Activated CD4-positive, alpha-beta T cell treated with anti-CD3 and anti-CD28 coated beads for 24 hours (primary cell): ENCODE results near the gene ACAA2.
"Not testable (repeated sequence)": the region's sequence is repeated elsewhere in the genome, so short reads cannot be mapped to it uniquely, and the experiment has no call there.

ENCODE experiments used
- DNase-seq, 2 donors: peaks; one replicate each; pipeline ENCODE4 v3.0.0-alpha.2; 2020; ENCODE audit warnings: low read depth in 2 of 2

ACAA2 gene

GRCh38 chr18:49845629-49846360 is 32.5 kb upstream of the ACAA2 start:
- no peak for DNase-seq

- DNase-seq = no peak
Measured at GRCh38 chr18:49844903-49845302, 31.6 kb upstream of the ACAA2 start.

- no peak for DNase-seq
Measured at GRCh38 chr18:49843778-49844625, 30.7 kb upstream of the ACAA2 start.

- DNase-seq = no peak
Measured at GRCh38 chr18:49843131-49843530, 29.8 kb upstream of the ACAA2 start.

GRCh38 chr18:49842656-49843055 is 29.3 kb upstream of the ACAA2 start:
- no peak for DNase-seq

DNA sequence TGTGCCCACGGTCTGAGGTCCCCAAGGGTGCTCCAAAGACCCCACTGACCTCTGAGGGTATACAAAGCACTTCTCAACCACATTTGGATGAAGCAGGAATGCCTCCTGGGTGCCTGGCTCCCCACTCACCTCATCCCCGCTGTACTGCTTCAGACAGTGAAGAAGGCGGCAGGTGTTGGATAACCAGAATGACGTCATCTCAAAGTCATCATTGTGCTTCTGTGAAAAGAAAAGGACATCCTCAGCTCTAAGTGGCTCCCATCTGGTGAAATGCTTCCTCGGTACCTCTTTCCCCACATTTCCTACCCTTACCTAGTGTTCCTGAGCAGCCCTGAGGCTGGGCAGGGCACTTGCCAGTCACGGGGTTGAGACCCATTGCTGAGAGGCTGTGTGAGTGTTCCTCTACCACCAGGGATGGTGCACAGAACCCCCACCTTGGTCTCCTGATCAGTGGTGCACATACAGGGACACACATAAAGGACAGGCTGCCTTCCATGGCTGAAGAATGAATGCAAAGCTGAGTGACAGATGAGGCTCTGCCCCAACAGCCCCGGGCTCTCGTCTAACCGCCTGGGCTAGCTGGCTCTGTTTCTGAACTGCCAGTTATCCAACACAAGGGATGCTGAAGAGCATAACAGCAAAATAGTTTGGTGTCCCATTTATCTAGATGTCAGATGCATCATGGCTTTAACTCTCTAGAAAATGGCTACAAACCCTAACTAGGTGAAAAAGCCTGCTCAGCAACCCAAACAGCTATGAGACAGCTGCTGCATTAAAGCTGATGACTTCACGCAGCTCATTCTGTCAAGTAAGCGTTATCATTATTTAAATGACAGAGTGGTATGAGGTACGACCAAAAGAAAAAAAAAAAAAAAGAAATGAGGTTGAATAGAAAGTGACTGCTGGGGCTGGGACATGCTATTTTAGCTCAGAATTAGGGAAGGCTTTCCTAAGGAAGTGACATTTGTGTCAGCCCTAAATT is 28.2 kb upstream of the ACAA2 start:
- no peak for DNase-seq

GRCh38 chr18:49839012-49839411 is 25.7 kb upstream of the ACAA2 start:
- no peak for DNase-seq

- no peak for DNase-seq
Measured at GRCh38 chr18:49838381-49838780, 25.0 kb upstream of the ACAA2 start.

DNA sequence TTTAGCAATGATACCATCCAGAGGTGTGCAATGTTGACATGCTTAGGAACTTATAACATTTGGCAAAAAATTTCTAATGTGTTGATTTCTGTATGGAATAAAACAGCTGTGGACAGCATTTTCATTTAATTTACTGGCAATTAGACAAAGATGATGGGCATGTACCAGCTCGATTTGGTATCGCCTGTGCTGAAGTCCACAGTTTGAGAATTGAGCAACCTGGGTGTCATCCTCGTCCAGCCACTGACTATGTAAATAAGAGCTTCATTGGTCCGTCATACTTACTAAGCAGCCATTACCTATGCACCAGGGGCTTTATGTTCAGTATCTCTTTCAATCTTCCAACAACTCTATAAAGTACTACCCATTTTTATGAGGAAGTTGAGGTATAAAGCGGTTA is 24.6 kb upstream of the ACAA2 start:
- DNase-seq = no peak

DNA sequence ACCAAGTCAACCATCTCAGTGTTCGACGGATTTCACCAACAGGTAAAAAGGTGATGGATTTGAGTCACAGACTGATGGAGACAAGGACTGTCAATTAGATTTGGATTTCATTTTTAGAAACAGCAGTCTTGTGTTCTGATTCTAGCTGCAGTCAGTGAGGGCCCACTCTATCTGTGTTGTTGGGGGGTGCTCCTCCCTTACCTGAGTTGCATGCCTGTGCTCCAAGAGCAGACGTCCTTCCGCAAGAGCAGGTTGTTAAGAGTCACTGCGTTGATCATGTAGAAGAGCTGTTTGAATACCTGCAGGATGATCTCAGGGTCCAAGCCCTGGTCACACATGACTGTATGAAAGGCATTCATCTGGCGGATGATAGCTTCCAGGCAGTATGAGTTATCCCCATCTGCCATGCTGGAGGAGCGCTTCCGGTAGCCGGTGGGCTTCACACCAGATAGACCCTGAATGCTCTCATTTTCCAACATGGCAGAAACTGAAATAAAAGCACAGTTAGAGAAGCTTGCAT is 24.0 kb upstream of the ACAA2 start:
- DNase-seq = not testable (repeated sequence)

DNA sequence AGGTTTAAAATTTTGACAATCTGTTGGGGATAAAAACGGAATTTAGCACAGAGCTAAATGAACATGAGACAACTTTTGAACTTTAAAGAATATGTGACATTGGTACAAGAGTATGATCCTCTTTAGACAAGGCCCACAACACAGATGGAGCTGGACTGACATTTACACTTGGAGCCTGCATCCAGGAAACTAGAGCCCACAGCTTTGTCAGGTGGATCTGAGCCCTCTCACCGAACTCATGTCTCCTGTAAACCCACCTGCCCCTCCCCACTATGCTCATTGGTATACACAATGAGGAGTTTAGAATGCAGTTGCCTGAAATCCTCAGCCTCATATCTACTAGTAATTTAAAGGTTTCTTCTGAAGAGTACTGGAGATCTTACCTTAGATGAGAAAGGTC is 22.1 kb upstream of the ACAA2 start:
- DNase-seq = no peak

- no peak for DNase-seq
Measured at GRCh38 chr18:49834258-49834657, 20.9 kb upstream of the ACAA2 start.

GRCh38 chr18:49833814-49834213 is 20.5 kb upstream of the ACAA2 start:
- DNase-seq = no peak

DNA sequence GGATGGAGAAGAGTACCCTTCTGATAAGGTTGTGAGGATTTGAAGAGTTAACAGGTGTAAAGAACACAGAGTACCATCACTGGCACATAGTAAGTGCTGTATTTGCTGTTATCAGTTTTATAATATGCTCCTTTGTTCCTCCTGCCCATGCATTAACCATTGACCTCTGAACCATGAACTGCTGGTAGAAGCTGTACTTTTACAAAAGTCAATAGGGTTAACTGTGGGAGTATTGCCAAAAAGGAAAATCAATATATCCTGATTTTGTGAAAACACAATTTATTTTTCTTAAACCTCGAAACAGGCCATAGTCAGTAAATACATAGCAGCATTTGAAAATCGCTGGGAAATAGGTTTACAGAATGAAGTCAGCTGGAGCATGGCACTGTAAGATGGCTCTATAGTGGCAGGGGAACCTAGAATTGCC is 18.9 kb upstream of the ACAA2 start:
- no peak for DNase-seq

- no peak for DNase-seq
Measured at GRCh38 chr18:49827996-49828395, 14.7 kb upstream of the ACAA2 start.

DNA sequence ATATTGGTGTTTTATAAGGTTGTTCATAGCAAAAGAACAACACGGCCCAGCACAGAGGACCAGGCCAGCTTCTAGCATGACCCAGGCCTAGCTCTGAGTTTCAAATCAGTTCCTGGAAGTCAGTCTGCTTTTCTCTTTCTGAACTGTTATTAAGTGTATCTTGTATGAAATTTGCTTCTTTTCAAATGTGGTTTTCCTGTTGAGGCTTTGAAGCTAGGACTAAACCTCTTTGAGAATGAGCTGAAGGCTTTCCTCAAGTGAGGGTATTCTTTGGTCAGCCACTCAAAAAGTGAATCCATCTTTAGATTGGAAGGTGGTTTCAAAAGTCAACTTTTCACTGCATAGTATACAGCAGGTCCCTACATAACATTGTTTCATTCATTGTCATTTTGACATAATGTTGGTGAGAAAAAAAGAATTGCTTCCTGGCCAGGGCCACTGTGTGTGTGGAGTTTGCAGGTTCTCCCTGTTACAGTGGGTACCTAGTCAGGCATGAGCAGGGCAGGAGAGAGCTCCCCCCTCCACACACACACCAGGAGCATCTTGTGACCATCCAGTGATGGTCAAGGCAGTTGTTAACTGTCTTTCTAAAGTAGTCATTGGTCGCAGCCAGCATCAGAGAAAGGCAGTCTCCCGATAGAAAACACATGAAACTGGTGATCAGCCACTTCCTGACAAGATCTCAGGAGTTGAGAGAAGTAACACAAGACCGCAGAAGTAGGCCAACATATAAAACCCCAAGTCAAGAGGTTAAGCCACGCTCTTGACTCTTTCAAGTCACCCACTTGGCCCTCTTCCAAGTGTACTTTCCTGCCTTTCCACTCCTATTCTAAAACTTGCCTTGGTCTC is 6.7 kb upstream of the ACAA2 start:
- DNase-seq = peak in 1 of 2 donors; percentile 15

GRCh38 chr18:49819071-49819662 is 5.8 kb upstream of the ACAA2 start:
- DNase-seq = no peak

- no peak for DNase-seq
Measured at GRCh38 chr18:49817947-49818346, 4.6 kb upstream of the ACAA2 start.

DNA sequence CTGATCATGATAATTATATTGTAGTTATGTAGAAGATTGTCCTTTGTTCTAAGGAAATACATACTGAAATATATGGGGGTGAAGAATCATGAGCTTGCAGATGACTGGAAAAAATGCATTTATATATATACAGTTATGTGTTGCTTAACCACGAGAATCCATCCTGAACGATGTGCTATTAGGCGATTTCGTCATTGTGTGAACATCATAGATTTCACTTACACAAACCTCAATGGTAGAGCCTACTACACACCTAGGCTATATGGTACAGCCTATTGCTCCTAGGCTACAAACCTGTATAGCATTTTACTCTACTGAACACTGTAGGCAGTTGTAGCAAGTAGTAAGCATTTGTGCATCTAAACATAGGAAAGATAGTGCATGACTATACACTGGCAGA is 2.6 kb upstream of the ACAA2 start:
- DNase-seq = no peak

- peak; percentile 16 to 28 for DNase-seq
Measured at GRCh38 chr18:49814147-49814499, 790 bp upstream of the ACAA2 start.

GRCh38 chr18:49813069-49813318 is 339 bp downstream of the ACAA2 start:
- DNase-seq = no peak
